Osteoblast (primary cell): ENCODE measurements around the gene APLNR. TPM values are rescaled to one million over a fixed set of nuclear protein-coding genes. Genes with fewer than 3 reads are reported as not detected.

ENCODE experiments used
- DNase-seq: peaks from one replicate; pipeline ENCODE4 v3.0.0; 2011; ENCODE audit warnings: low spot score, mixed read lengths; ENCODE audit not compliant: insufficient read length; ENCODE audit errors: missing footprints
- H2AFZ ChIP-seq: 2 replicates; pipeline ENCODE4 v1.6.0; 2011; ENCODE audit warnings: mild to moderate bottlenecking, low read length
- H3K27ac ChIP-seq: 2 replicates; pipeline ENCODE4 v1.5.1; 2011; ENCODE audit warnings: mild to moderate bottlenecking, low read depth, low read length, moderate library complexity
- H3K27me3 ChIP-seq: 2 replicates; pipeline ENCODE4 v1.6.0; 2012; ENCODE audit warnings: mild to moderate bottlenecking, control low read depth, inconsistent platforms, low read length, moderate library complexity; ENCODE audit not compliant: insufficient read depth
- H3K36me3 ChIP-seq: 2 replicates; pipeline ENCODE4 v1.5.1; 2011; ENCODE audit warnings: mild to moderate bottlenecking, low read length, control low read depth, moderate library complexity; ENCODE audit not compliant: insufficient read depth
- H3K4me1 ChIP-seq: 2 replicates; pipeline ENCODE4 v1.5.1; 2011; ENCODE audit warnings: mild to moderate bottlenecking, low read length, control low read depth, moderate library complexity; ENCODE audit not compliant: insufficient read depth
- H3K4me2 ChIP-seq: 2 replicates; pipeline ENCODE4 v1.6.0; 2011; ENCODE audit warnings: mild to moderate bottlenecking, low read length; ENCODE audit not compliant: insufficient read depth
- H3K4me3 ChIP-seq: fragments of 200-600 bp; sonication (generic); 3 replicates; pipeline ENCODE4 v1.5.1; 2012; ENCODE audit warnings: mild to moderate bottlenecking, low read length, inconsistent platforms; ENCODE audit not compliant: insufficient read depth
- H3K79me2 ChIP-seq: 2 replicates; pipeline ENCODE4 v1.6.0; 2012; ENCODE audit warnings: mild to moderate bottlenecking, low read length, control low read depth, inconsistent platforms; ENCODE audit not compliant: insufficient read depth
- H3K9me3 ChIP-seq: 2 replicates; pipeline ENCODE4 v1.5.1; 2011; ENCODE audit warnings: low read depth, low read length, control low read depth
- H4K20me1 ChIP-seq: 2 replicates; pipeline ENCODE4 v1.6.0; 2012; ENCODE audit warnings: mild to moderate bottlenecking, low read length, control low read depth; ENCODE audit not compliant: insufficient read depth
- CTCF ChIP-seq: IDR thresholded peaks from 2 replicates; pipeline ENCODE4 v1.5.1; 2011; ENCODE audit warnings: mild to moderate bottlenecking, low read depth, low read length, moderate library complexity; ENCODE audit errors: extremely low read depth
- total RNA-seq: library from RNA; depleted of rRNA; stranded (reverse); fragments of >200 nt; gene quantifications from 2 replicates; pipeline ENCODE4 v1.2.3, GENCODE V29; 2012

The APLNR gene
- total RNA-seq, 1 donor: not detected

DNA sequence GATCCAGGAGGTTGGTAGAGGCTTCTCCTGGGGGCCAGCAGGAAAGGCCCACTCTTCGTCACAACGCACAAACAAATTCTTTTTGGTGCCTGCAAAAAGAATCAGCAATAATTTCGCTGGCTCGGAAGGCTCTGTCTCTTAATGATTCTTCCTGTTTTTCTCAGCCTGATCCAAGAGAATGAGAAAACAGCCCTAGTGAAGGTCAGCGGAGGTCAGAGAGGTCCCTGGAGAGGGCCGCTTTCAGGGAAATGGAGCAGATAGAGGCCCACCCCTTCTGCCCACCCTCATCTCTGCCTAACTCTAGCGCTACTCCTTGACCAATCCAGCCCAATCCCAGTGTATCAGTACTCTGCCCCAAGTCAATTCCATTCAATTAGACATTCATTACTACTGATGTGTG lies 36.1 kb downstream of the APLNR start:
- Histone ChIP-seq H4K20me1 (no peaks in the 10 kb centered on the region), H3K4me2 (no peak overlapping the region), H3K27me3 (peaks cover 39% of the 10 kb centered on the region), H3K4me3 (no peak overlapping the region), H3K9me3 (no peaks in the 10 kb centered on the region), H2AFZ (no peak overlapping the region), H3K36me3 (no peaks in the 10 kb centered on the region), H3K27ac (no peak overlapping the region), H3K4me1 (no peaks in the 10 kb centered on the region), H3K79me2 (no peaks in the 10 kb centered on the region)
- TF ChIP-seq CTCF: no peak
- DNase-seq: no peak

- Histone ChIP-seq H4K20me1 (no peaks in the 10 kb centered on the region), H3K79me2 (no peaks in the 10 kb centered on the region), H3K4me3 (no peak overlapping the region), H3K4me2 (no peak overlapping the region), H3K4me1 (no peaks in the 10 kb centered on the region), H2AFZ (no peak overlapping the region), H3K9me3 (no peaks in the 10 kb centered on the region), H3K27ac (no peak overlapping the region), H3K27me3 (peaks cover 32% of the 10 kb centered on the region), H3K36me3 (no peaks in the 10 kb centered on the region)
- no peak for TF ChIP-seq CTCF
- DNase-seq: no peak
Measured at GRCh38 chr11:57199330-57199729, 37.7 kb downstream of the APLNR start.

DNA sequence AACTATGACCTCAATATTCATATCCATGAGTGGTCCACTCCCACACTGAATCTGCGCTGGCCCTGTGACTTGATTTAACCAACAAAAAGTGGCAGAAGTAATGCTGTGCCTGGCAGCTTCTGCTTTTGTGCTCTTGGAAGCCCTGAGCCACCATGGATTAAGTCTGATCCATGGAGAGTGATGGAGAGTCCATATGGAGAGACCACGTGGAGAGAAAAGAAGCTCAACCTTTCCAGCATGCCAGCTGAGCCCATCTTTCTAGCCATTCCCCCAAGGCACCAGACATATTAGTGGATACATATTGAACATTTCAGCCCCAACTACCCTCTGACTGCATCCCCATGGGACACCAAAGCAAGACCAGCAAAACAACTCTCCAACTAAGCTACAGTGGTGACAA lies 39.3 kb downstream of the APLNR start:
- H3K79me2 ChIP-seq: no peaks in the 10 kb centered on the region
- H3K27ac ChIP-seq: no peak overlapping the region
- H3K27me3 ChIP-seq: peaks cover 18% of the 10 kb centered on the region
- DNase-seq: no peak
- H3K4me3 ChIP-seq: no peak overlapping the region
- H3K4me1 ChIP-seq: no peaks in the 10 kb centered on the region
- no peak overlapping the region for H3K4me2 ChIP-seq
- H3K36me3 ChIP-seq: no peaks in the 10 kb centered on the region
- no peak for TF ChIP-seq CTCF
- no peak overlapping the region for H2AFZ ChIP-seq
- no peaks in the 10 kb centered on the region for H4K20me1 ChIP-seq
- no peaks in the 10 kb centered on the region for H3K9me3 ChIP-seq

- no peak for TF ChIP-seq CTCF
Measured at GRCh38 chr11:57196596-57196995, 40.5 kb downstream of the APLNR start.

More at GRCh38 chr11:57196596-57196995, 40.5 kb downstream of the APLNR start:
- Histone ChIP-seq H3K4me3 (no peak overlapping the region), H3K4me1 (no peaks in the 10 kb centered on the region), H3K27me3 (peaks cover 8% of the 10 kb centered on the region), H4K20me1 (no peaks in the 10 kb centered on the region), H3K27ac (no peak overlapping the region), H2AFZ (no peak overlapping the region), H3K9me3 (no peaks in the 10 kb centered on the region), H3K4me2 (no peak overlapping the region), H3K79me2 (no peaks in the 10 kb centered on the region), H3K36me3 (no peaks in the 10 kb centered on the region)
- DNase-seq: no peak
